Stimulated activated CD8-positive, alpha-beta memory T cell treated with anti-CD3 and anti-CD28 coated beads, Interleukin-4, amount 100 ng/mL, for 24 hours (primary cell): ENCODE measurements around the gene HM13.
"Not testable (repeated sequence)": the region's sequence is repeated elsewhere in the genome, so short reads cannot be mapped to it uniquely, and the experiment has no call there.

Source experiments
- DNase-seq: peaks from one replicate; pipeline ENCODE4 v3.0.0-alpha.2; 2020; ENCODE audit warnings: low read depth

Gene HM13

DNA sequence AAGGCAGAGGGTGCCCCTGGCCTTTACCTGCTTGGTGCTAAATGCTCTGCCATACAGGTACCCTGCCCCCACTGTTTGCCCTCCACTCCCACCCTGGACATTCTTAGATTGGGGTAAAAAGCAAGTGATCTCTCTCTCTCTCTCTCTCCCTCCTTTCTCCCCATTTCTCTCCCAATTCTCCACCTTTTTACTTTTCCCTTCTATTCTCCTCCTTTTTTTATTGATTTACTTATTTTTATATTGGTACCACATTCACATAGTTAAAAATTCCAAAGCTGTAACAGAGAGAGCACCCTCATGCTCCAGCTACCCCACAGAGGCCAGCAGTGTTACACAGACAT is 53.1 kb downstream of the HM13 start:
- no peak for DNase-seq

GRCh38 chr20:31568041-31568731 is 53.9 kb downstream of the HM13 start:
- DNase-seq: no peak

GRCh38 chr20:31568773-31569162 is 54.5 kb downstream of the HM13 start:
- no peak for DNase-seq

- peak; percentile 53 for DNase-seq
These were observed 55.1 kb downstream of the HM13 start for GRCh38 chr20:31569163-31570020.

- no peak for DNase-seq
These were observed 55.8 kb downstream of the HM13 start for GRCh38 chr20:31570021-31570463.

DNA sequence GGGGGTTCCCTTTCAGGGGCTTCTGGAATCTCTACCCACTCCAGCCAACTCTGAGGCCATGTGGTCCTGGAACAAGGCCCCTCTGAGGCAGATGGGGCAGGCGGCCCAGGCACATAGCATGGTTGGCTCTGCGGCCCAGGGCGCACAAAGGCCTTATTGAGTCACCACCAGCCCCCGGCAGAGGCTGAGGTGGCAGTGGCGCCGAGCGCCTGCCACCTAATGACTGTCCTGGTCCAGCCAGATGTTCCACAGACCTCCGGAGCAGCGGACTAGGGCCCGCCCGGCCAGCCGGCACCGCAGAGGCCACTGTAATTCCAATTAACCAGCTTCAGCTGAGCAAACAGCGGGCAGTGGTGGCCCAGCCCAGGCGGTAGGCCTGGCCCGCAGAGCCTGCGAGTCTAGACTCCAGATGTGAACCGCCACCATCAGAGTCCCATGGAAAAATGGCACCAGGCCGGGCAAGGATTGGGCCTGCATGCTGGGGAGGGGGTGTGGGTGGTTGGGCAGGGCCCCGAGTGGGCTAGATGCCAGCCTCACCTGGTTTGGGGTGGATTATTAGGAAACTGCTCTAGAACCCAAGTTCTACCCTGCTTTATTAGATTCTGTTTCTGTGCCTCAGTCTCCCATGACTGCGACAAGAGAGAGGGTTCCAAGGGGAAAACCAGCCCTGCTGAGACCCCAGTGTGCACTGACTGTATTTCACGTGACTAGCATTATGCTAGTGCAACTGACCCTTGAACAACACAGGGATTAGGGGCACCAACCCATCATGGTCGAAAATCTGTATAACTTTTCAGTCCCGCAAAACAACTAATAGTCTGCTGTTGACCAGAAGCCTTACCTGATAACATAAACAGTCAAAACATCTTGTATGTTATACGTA is 56.7 kb downstream of the HM13 start:
- DNase-seq: no peak

GRCh38 chr20:31572042-31572700 is 57.9 kb downstream of the HM13 start:
- no peak for DNase-seq

GRCh38 chr20:31572701-31573554 is 58.7 kb downstream of the HM13 start:
- peak; percentile 79 for DNase-seq

- no peak for DNase-seq
These were observed 59.5 kb downstream of the HM13 start for GRCh38 chr20:31573555-31574321.

DNA sequence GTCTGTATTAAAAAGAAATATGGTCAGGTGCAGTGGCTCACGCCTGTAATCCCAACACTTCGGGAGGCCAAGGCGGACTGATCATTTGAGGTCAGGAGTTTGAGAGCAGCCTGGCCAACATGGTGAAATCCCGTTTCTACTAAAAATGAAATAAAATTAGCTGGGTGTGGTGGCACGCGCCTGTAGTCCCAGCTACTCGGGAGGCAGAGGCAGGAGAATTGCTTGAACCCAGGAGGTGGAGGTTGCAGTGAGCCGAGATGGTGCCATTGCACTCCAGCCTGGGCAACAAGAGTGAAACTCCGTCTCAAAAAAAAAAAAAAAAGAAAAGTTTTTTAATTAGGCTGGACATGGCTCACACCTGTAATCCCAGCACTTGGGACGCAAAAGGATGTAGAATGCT is 60.7 kb downstream of the HM13 start:
- DNase-seq: not testable (repeated sequence)

DNA sequence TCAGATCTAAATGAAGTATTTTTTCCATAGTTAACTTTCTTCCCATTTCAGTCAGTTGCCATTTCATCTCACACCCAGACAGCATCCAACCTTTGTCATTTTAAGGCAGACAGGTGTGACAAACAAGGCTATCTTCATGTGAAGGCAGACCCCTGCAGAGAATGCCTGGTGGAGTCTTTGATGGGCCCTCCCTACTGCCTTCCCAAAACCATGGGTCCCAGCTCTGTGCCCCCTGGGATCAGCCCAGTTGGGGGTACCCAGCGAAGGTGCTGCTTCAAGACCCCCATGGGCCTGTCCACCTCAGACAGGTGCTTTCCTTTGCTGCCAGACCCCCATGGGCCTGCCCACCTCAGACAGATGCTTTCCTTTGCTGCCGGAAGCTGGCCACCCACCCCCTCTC is 62.5 kb downstream of the HM13 start:
- DNase-seq: no peak

DNA sequence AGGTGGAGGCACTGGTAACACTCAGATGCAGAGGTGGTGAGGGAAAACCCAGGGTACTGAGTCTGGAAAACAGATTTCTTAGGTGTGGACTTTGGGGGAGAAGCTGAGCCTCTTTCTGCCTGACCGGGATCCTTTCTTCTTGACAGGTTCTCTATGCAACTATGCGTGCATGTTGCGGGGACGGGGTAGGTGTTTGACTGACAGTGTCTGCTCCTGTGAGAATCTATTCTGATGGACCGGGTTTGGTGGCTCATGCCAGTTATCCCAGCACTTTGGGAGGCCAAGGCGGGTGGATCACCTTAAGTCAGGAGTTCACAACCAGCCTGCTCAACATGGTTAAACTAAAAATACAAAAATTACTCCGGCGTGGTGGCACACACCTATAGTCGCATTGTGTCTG is 63.0 kb downstream of the HM13 start:
- no peak for DNase-seq

DNA sequence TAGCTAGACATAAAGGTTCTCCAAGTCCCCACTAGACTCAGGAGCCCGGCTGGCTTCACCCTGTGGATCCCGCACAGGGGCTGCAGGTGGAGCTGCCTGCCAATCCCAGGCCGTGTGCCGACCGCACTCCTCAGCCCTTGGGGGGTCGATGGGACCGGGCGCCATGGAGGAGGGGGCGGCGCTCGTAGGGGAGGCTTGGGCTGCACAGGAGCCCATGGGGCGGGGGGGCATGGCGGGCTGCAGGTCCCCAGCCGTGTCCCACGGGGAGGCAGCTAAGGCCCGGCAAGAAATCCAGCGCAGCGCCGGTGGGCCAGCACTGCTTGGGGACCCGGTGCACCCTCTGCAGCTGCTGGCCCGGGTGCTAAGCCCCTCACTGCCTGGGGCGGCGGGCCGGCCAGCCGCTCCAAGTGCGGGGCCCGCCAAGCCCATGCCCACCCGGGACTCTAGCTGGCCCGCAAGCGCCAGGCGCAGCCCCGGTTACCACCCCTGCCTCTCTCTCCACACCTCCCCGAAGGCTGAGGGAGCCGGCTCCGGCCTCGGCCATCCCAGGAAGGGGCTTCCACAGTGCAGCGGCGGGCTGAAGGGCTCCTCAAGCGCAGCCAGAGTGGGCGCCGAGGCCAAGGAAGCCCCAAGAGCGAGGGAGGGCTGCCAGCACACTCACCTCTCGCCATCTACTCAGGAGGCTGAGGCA is 64.4 kb downstream of the HM13 start:
- DNase-seq: no peak

GRCh38 chr20:31579245-31579644 is 65.0 kb downstream of the HM13 start:
- no peak for DNase-seq

GRCh38 chr20:31579941-31580651 is 65.9 kb downstream of the HM13 start:
- not testable (repeated sequence) for DNase-seq

- DNase-seq: no peak
These were observed 66.5 kb downstream of the HM13 start for GRCh38 chr20:31580706-31581105.

DNA sequence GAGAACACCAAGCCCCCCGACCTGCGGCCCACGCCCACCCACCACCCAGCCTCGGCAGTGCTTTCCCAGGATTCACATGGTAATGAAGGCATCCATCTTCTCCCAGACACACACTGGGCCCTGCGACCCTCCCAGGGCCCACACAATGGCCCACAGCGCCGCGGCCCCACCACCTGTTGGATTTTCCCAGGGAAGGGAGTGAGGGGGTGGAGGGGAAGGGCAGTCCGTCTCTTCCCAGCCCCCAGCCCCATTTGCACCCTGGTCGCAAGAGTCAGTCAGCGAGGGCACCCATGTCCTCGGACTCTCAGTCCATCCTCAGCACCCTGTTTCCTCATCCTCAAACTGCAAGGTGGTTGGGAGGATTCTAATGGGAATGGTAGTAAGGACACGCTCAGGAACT is 67.1 kb downstream of the HM13 start:
- no peak for DNase-seq

DNA sequence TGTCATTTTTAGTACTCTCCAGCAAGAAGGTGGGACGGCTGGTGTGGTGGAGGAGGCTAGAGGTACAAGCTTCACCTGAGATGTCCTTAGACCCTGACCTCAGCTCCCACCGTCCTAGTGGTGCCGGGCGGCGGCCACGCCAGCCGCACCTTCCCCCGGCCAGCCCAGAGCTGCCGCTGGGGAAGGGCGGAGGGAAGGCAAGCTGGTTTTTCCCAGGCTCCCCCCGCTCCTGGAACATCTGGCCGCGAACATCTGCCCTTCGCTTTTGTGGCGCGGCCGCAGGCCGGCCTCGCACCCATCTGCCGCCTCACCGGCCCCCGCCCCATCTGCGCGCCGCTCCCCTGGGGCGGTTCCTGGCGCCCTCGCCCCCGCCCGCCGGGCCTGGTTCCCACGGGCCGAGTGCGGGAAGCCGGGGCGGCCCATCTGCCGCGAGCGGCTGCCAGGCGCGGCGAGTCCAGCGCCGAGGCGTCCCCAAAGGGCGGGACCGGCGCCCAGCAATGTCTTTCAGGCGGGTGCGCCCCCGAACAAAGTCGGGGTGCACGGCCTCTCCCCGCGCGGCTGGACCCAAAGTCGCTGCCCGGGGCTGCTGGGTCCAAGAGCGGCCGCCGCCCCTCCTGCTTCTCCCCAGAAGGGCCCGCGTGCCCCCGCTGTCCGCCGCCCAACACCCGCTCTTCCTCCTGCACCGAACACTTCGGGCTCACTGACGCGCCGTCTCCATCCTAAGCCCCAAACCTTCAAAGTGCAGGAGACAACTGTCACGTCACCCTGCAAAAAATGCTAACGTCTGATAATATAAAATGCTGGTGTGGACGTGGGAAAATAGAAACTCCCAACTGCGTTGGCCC is 73.5 kb downstream of the HM13 start:
- DNase-seq: no peak
